Sigmoid colon (tissue), 4 donors: ENCODE results near the gene SEC14L5.

ENCODE experiments used
- POLR2AphosphoS5 ChIP-seq, 4 donors: sonication (generic); formaldehyde crosslinking; IDR thresholded peaks; one replicate each; pipeline ENCODE4 v1.6.1; 2017; ENCODE audit warnings: antibody characterized with exemption in 4 of 4
- TF ChIP-seq, protein P1 (sequence below), 4 experiments: fragments of 450-650 bp in 3 of 4; fragments of 200-600 bp in 1 of 4; IDR thresholded peaks; one replicate each; pipeline ENCODE4 v1.5.1; 2016 to 2019; ENCODE audit warnings: antibody characterized with exemption in 4 of 4, mild to moderate bottlenecking in 3 of 4, moderate library complexity in 2 of 4

DNA sequence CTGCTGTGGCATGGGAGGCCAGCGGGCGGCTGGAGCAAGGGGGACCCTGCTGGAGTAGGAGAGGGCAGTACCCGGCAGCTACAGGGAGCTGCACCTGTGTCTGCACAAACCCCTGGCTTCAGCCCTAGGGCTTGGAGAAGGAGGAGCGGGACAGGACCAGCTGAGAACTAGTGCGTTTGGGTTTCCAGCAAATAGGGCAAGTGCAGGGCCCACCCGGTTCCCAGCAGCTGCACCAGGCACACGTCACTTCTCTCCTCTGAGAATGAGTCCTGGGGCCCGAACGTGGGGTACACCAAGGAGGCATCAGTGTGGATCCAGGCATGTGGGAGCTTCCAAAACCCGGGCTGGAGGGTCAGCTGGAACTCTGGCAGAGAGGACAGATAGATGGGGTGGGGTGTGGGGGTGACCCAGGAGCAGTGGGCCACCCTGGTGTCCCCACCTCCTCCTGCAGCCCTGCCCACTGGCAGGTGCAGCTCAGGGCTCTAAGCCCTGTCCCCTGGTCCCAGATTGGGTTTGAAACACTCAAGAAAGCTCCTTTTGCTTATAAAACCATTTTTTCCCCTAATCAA lies 102.0 kb downstream of the SEC14L5 start:
- TF ChIP-seq, protein P1, sequence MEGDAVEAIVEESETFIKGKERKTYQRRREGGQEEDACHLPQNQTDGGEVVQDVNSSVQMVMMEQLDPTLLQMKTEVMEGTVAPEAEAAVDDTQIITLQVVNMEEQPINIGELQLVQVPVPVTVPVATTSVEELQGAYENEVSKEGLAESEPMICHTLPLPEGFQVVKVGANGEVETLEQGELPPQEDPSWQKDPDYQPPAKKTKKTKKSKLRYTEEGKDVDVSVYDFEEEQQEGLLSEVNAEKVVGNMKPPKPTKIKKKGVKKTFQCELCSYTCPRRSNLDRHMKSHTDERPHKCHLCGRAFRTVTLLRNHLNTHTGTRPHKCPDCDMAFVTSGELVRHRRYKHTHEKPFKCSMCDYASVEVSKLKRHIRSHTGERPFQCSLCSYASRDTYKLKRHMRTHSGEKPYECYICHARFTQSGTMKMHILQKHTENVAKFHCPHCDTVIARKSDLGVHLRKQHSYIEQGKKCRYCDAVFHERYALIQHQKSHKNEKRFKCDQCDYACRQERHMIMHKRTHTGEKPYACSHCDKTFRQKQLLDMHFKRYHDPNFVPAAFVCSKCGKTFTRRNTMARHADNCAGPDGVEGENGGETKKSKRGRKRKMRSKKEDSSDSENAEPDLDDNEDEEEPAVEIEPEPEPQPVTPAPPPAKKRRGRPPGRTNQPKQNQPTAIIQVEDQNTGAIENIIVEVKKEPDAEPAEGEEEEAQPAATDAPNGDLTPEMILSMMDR (IDR thresholded peaks at IDR 0.05), result no peak
- no peak for TF ChIP-seq POLR2AphosphoS5 (IDR thresholded peaks at IDR 0.05)
